GM18511 (cell line): Measurements from ENCODE around the gene UCP2.
"Not testable (repeated sequence)": the region's sequence is repeated elsewhere in the genome, so short reads cannot be mapped to it uniquely, and the experiment has no call there.

Experiments used
- ATAC-seq: cut with Tn5 transposase; IDR thresholded peaks from one replicate; pipeline ENCODE4 v1.9.1; 2021; ENCODE audit warnings: mild to moderate bottlenecking, moderate library complexity; ENCODE audit not compliant: unreplicated experiment

UCP2 gene

GRCh38 chr11:73946798-73947458 is 35.7 kb downstream of the UCP2 start:
- no peak for ATAC-seq

DNA sequence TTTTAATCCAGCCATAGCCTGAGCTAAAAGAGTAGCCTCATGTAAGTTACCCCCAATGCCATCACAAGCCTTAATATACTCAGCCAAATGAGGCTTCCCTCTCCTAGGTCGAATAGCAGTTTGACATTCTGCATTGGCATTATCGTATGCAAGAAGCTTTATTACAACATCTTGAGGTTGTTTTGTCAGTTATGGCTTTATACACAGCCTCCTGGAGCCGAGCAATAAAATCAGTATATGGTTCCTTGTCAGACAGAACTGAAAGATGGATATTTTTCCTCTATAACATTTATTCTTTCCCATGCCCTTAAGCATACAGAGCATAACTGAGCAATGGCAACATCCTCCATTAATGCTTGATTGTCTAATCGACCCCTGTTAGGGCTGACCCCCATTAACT is 37.2 kb downstream of the UCP2 start:
- ATAC-seq = no peak

DNA sequence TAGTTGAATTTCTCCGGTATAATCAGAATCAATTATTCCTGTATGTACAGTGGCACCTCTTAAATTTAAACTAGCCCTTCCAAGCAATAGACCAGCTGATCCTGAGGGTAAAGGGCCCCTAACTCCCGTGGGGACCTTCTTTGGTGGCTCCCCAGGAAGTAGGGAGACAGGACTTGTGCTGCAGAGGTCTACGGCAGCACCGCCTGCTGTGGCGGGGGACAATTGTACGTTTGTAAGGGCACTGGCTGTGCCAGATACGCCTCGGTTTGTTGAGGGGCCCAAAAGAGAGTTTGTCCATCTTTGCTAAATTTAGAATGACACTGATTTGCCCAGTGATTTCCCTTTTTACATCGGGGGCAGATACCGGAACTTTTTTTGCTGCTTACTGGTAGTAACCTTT is 37.7 kb downstream of the UCP2 start:
- ATAC-seq = no peak

GRCh38 chr11:73944085-73944484 is 38.6 kb downstream of the UCP2 start:
- ATAC-seq = no peak

DNA sequence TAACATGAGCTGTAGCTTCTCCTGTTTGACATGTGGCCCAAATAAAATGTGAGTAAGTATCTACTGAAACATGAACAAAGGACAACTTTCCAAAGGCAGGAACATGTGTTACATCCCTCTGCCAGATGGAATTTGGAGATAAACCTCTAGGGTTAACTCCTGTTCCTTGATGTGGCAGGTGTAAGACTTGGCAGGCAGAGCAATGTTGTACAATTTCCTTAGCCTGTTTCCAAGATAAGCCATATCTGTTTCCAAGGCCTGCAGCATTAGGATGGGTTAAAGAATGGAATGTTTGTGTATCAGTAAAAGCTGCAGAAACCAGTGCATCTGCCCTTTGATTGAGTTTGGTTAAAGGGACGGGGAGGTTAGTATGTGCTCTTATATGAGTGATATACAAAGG is 40.6 kb downstream of the UCP2 start:
- no peak for ATAC-seq

DNA sequence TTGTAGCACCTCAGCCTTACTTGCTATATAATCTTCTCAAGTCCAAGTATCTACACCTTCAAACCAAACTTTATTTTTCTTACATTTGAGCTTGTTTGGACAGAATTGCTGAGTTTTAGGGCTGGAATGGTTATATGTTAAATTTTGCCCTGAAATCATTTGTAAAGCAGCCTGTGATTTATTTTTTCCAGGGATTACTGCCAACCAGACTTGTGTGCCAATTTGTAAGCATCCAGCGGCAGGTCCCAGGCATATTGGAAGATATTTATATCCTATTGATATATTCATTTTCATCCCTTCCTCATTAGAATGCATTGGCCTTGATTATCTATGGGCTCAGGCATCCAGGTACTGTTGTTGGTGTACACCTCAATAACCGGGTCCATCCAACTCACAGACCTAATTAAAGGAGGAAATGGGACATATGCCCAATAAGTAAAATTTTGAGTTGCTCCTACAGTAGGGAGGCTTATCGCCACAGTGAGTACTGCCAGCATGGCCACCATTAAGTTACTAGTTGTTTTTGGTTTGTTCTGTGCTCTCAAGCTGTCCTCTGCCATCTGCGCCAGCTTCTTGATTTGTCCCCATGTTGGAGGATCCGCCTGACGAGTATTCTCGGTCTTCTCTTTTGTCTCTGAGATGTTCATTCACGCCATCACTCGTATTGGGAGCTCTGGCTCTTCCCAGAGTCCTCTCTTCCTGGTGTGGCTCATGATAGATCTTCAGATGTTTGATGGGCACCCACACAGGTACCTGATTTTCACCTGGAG is 41.7 kb downstream of the UCP2 start:
- ATAC-seq = no peak

DNA sequence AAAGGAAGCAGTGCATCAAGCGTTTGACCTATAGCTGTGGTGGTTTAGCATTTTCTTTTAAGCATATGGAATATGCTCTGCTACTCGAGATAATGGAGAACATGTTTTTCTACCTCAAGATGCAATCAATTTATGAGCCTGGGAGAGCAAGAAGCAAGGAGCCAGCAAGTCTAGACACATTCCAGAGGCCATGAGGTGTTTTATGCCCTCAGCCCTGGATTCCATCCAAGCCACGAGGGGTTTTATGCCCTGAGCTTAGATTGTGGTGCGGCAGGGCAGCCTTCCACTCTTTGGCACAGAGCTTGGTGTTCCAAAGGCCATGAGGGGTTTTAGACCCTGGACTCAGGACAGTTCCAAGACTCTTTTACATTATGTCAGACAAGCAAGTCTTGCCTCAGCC is 43.5 kb downstream of the UCP2 start:
- no peak for ATAC-seq

- not testable (repeated sequence) for ATAC-seq
These were observed 46.6 kb downstream of the UCP2 start for GRCh38 chr11:73936047-73936446.

GRCh38 chr11:73932781-73933180 is 49.9 kb downstream of the UCP2 start:
- no peak for ATAC-seq

- no peak for ATAC-seq
These were observed 50.7 kb downstream of the UCP2 start for GRCh38 chr11:73931951-73932350.

DNA sequence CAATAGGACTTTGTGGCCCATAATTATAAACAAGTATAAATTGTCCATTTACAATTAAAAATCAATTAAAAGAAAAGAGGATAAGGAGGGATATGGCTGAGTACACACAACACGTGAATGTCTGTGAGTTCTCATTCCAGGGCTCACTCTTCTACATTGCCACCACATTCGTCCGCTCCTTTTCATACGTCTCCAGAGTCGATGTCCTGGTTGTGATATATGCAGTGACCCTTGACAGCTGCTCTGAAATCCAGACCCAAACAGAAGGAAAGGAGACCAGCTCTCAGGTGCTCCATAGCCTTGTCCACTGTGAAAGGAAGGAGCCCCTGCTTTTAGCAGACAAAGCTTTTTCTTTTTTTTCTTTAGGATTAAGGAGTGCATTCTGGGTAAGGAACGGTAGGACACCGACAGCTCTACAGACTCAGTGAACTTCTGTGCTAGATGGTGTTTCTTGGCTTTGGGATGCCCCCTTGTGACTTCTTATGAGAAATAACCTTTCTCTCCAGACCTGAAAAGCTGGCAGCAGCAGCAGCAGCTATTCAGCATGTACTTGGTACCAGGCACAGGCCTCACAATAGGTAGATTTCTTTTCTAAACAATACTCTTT is 51.5 kb downstream of the UCP2 start:
- ATAC-seq = no peak

GRCh38 chr11:73929388-73929787 is 53.3 kb downstream of the UCP2 start:
- no peak for ATAC-seq
